Esophagus squamous epithelium (tissue), 5 donors: ENCODE results near the gene MYPOP. TPM values are rescaled to one million over a fixed set of nuclear protein-coding genes. Genes with fewer than 3 reads are reported as not detected.

Source experiments
- DNase-seq: peaks from one replicate; lab custom pipeline; 2025; lab: John Stamatoyannopoulos, UW
- H3K27ac ChIP-seq, 4 donors: fragments of 200-600 bp; sonication (generic); one replicate each; pipeline ENCODE4 v1.5.1; 2016 to 2019; ENCODE audit warnings: mild to moderate bottlenecking in 1 of 4
- H3K27me3 ChIP-seq, 4 donors: fragments of 200-600 bp; sonication (generic); 1 replicate in 3 of 4; 2 replicates in 1 of 4; pipeline versions ENCODE4 v1.5.1 to v1.6.0; 2017 to 2021; ENCODE audit warnings: antibody characterized with exemption in 1 of 4
- H3K36me3 ChIP-seq, 3 donors: fragments of 200-600 bp; sonication (generic); one replicate each; pipeline ENCODE4 v1.5.1; 2016 to 2019
- H3K4me1 ChIP-seq, 3 donors: fragments of 200-600 bp; sonication (generic); one replicate each; pipeline ENCODE4 v1.5.1; 2017 to 2019
- H3K4me3 ChIP-seq, 4 donors: fragments of 200-600 bp; sonication (generic); 1 replicate in 3 of 4; 2 replicates in 1 of 4; pipeline ENCODE4 v1.5.1; 2016 to 2019; ENCODE audit warnings: mild to moderate bottlenecking in 2 of 4, moderate library complexity in 1 of 4
- H3K9me3 ChIP-seq, 3 donors: fragments of 200-600 bp; sonication (generic); one replicate each; pipeline ENCODE4 v1.5.1; 2016 to 2019
- POLR2A ChIP-seq, 4 donors: fragments of 450-650 bp; IDR thresholded peaks; one replicate each; pipeline ENCODE4 v1.6.1; 2017; ENCODE audit warnings: antibody characterized with exemption in 4 of 4, mild to moderate bottlenecking in 4 of 4, moderate library complexity in 3 of 4
- WGBS, 2 donors: methylation state at CpG; one replicate each; pipeline ENCODE4 v1.1.5; 2018; 5-methylcytosine and 5-hydroxymethylcytosine counted together
- intact Hi-C: fragments of 100-400 bp; cut with DNase I; formaldehyde crosslinking; loops from one replicate; pipeline ENCODE4 v1.15.0; 2022
- total RNA-seq, 4 donors: library from RNA; depleted of rRNA; stranded (reverse); fragments of >200 nt; gene quantifications; one replicate each; pipeline ENCODE4 v1.1.0, GENCODE V29; 2016
- TF ChIP-seq, protein P1 (sequence below), 6 experiments: fragments of 450-650 bp in 4 of 6; fragments of 200-600 bp in 2 of 6; sonication (generic) in 2 of 6; IDR thresholded peaks; one replicate each; pipeline ENCODE4 v1.5.1; 2016 to 2019; ENCODE audit warnings: antibody characterized with exemption in 6 of 6, mild to moderate bottlenecking in 4 of 6, moderate library complexity in 4 of 6
- donor health status: DM: yes; HTN: yes; CAD: no.

MYPOP gene
- total RNA-seq, 4 donors from 2014 or later, result 2.3 to 5.7 (median 4.2) TPM

DNA sequence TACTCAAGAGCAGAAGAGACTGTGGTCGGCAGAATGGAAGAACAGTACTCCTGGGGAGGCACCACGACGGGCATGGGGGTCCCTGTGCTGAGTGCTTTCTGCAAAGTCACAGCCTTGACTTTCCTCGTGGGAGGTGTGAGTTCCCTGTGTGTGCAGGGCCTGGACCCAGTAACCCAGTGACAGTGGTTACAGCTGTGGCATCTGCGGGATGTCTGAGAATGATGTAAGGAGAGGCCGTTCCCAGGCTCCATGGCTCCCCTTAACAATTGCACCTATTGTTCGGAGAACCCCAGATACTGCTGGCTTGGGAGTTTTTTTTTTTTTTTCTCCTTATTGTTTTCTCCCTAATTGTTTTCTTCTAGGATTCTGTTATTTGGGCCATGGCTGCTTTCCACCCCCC, 17.3 kb upstream of the MYPOP start:
- no peak for DNase-seq
- H3K27me3 ChIP-seq, result peaks cover 0 to 43% (median 0%) of the 10 kb centered on the region in 4 donors
- no peak overlapping the region for H3K4me3 ChIP-seq
- TF ChIP-seq, protein P1, sequence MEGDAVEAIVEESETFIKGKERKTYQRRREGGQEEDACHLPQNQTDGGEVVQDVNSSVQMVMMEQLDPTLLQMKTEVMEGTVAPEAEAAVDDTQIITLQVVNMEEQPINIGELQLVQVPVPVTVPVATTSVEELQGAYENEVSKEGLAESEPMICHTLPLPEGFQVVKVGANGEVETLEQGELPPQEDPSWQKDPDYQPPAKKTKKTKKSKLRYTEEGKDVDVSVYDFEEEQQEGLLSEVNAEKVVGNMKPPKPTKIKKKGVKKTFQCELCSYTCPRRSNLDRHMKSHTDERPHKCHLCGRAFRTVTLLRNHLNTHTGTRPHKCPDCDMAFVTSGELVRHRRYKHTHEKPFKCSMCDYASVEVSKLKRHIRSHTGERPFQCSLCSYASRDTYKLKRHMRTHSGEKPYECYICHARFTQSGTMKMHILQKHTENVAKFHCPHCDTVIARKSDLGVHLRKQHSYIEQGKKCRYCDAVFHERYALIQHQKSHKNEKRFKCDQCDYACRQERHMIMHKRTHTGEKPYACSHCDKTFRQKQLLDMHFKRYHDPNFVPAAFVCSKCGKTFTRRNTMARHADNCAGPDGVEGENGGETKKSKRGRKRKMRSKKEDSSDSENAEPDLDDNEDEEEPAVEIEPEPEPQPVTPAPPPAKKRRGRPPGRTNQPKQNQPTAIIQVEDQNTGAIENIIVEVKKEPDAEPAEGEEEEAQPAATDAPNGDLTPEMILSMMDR (IDR thresholded peaks at IDR 0.05), result no peak
- no peak for TF ChIP-seq POLR2A (IDR thresholded peaks at IDR 0.05)
- 50 to 60% methylated on average over 6 to 7 of the region's 7 CpGs for WGBS, 2 donors
- H3K9me3 ChIP-seq, result no peaks in the 10 kb centered on the region
- H3K27ac ChIP-seq, result no peak overlapping the region
- intact Hi-C loops, result no loop called here
- H3K36me3 ChIP-seq, result no peaks in the 10 kb centered on the region
- no peaks in the 10 kb centered on the region for H3K4me1 ChIP-seq

DNA sequence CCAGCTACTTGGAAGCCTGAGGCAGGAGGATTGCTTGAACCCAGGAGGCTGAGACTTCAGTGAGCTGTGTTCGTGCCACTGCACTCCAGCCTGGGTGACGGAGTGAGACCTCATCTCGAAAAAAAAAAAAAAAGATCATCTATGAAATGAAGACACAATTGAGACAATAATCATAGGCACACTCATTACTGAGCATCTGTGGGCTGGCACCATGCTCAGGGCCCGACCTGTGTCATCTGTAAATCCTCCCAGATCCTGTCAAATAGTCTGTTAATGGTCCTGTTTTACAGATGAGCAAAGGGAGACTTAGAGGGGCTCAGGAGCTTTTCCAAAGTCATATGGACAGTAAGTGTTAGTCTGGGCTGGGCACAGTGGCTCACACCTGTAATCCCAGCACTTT, 16.3 kb upstream of the MYPOP start:
- Histone ChIP-seq H3K4me1 (no peaks in the 10 kb centered on the region), H3K9me3 (no peaks in the 10 kb centered on the region), H3K36me3 (no peaks in the 10 kb centered on the region), H3K27me3 (peaks cover 0 to 52% (median 0%) of the 10 kb centered on the region in 4 donors), H3K27ac (no peak overlapping the region), H3K4me3 (no peak overlapping the region)
- no peak for DNase-seq
- no peak for TF ChIP-seq POLR2A (IDR thresholded peaks at IDR 0.05)
- TF ChIP-seq, protein P1 (IDR thresholded peaks at IDR 0.05), result no peak
- 40 to 62% methylated on average over 3 to 4 of the region's 4 CpGs for WGBS, 2 donors
- intact Hi-C loops, result no loop called here

GRCh38 chr19:45917421-45918091, 15.1 kb upstream of the MYPOP start:
- WGBS, 2 donors, result 34 to 38% methylated on average over 4 of the region's 4 CpGs
- no peaks in the 10 kb centered on the region for H3K9me3 ChIP-seq
- H3K4me1 ChIP-seq, result no peaks in the 10 kb centered on the region
- DNase-seq, result no peak
- peaks cover 0 to 63% (median 0%) of the 10 kb centered on the region in 4 donors for H3K27me3 ChIP-seq
- no peak overlapping the region for H3K27ac ChIP-seq
- intact Hi-C loops, result no loop called here
- TF ChIP-seq, protein P1 (IDR thresholded peaks at IDR 0.05), result no peak
- no peak for TF ChIP-seq POLR2A (IDR thresholded peaks at IDR 0.05)
- H3K4me3 ChIP-seq, result no peak overlapping the region
- H3K36me3 ChIP-seq, result no peaks in the 10 kb centered on the region

GRCh38 chr19:45913874-45914830, 11.7 kb upstream of the MYPOP start, which contains the start of gene NANOS2:
TSS of gene NANOS2 (minus strand) at chr19:45914778. CDS start at chr19:45914693, 85 bp downstream.
- WGBS, 2 donors, result 47 to 50% methylated on average over 2 to 4 of the region's 44 CpGs
- no peak within 1 kb of the TSS for H3K4me3 ChIP-seq
- no peaks in the 10 kb centered on the region for H3K9me3 ChIP-seq
- H3K27ac ChIP-seq, result no peak within 1 kb of the TSS
- TF ChIP-seq, protein P1 (IDR thresholded peaks at IDR 0.05), result no peak
- no peak for TF ChIP-seq POLR2A (IDR thresholded peaks at IDR 0.05)
- no peak for DNase-seq
- H3K36me3 ChIP-seq, result no peaks in the 10 kb centered on the region
- intact Hi-C loops, result no loop called here
- no peaks in the 10 kb centered on the region for H3K4me1 ChIP-seq
- peaks cover 0 to 66% (median 0%) of the 10 kb centered on the region in 4 donors for H3K27me3 ChIP-seq

DNA sequence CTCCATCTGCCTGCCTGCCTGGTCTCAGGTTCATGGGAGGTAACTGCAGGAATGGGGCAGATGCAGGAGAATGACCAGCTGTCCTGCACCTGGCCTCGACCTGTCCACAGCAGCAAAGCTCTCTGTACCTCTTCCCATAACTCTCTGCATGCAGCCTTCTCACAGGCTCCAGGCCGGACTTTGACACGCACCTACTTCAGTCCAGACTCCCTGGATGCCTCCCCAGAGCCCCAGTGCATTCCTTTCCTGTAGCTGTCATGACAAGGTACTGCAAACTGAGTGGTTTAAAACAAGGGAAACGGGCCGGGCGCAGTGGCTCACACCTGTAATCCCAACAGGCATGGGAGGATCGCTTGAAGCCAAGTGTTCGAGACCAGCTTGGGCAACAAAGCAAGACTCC, 8.9 kb upstream of the MYPOP start:
- peaks cover 0 to 50% (median 0%) of the 10 kb centered on the region in 4 donors for H3K27me3 ChIP-seq
- intact Hi-C loops, result no loop called here
- H3K4me1 ChIP-seq, result no peaks in the 10 kb centered on the region
- H3K27ac ChIP-seq, result no peak overlapping the region
- TF ChIP-seq, protein P1 (IDR thresholded peaks at IDR 0.05), result no peak
- TF ChIP-seq POLR2A (IDR thresholded peaks at IDR 0.05), result no peak
- no peaks in the 10 kb centered on the region for H3K9me3 ChIP-seq
- 57 to 70% methylated on average over 5 to 7 of the region's 8 CpGs for WGBS, 2 donors
- H3K36me3 ChIP-seq, result no peaks in the 10 kb centered on the region
- H3K4me3 ChIP-seq, result no peak overlapping the region
- DNase-seq, result no peak
